GM12873 (cell line): ENCODE measurements around the gene PCDHB11.

Experiments
- TF ChIP-seq, protein P1 (sequence below): IDR thresholded peaks from 2 replicates; pipeline ENCODE4 v1.5.1; 2012; ENCODE audit warnings: low read depth, mild to moderate bottlenecking, moderate library complexity, low read length, control low read depth; ENCODE audit not compliant: insufficient read depth; ENCODE audit errors: missing control alignments

Gene PCDHB11

DNA sequence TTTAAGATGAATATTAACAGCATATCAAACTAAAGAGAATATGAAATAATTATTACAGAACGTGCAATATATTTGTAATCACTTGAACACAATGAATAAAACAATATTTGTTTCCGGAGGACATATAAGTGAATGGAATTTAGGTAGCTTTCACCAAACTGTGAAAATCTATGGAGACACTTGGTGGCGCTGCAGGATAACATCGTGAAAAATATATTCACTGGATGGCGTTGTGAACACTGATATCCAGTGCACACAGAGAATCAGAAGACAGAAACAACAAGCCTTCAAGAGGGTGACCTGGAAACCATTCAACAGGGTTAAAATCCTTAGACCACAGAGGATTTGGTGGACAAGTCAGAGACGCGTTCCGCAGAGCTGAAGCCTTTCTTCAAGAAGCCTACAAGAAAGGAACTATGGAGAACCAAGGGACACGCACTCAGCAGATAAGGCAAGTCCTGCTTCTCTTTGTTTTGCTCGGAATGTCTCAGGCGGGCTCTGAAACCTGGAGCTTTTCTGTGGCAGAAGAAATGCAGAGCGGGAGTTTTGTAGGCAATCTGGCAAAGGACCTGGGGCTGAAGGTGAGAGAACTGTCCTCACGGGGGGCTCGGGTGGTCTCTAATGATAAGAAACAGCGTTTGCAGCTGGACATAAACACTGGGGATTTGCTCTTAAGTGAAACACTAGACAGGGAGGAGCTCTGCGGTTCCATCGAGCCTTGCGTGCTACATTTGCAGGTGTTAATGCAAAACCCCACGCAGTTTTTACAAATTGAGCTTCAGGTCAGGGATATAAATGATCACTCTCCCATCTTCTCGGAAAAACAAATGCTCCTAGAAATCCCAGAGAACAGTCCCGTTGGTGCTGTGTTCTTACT is at the start of gene PCDHB11:
Gene PCDHB11 (plus strand): TSS at position 269 of the 877 bp plus-strand sequence. CDS start 148 bp downstream, at position 417.
- TF ChIP-seq, protein P1, sequence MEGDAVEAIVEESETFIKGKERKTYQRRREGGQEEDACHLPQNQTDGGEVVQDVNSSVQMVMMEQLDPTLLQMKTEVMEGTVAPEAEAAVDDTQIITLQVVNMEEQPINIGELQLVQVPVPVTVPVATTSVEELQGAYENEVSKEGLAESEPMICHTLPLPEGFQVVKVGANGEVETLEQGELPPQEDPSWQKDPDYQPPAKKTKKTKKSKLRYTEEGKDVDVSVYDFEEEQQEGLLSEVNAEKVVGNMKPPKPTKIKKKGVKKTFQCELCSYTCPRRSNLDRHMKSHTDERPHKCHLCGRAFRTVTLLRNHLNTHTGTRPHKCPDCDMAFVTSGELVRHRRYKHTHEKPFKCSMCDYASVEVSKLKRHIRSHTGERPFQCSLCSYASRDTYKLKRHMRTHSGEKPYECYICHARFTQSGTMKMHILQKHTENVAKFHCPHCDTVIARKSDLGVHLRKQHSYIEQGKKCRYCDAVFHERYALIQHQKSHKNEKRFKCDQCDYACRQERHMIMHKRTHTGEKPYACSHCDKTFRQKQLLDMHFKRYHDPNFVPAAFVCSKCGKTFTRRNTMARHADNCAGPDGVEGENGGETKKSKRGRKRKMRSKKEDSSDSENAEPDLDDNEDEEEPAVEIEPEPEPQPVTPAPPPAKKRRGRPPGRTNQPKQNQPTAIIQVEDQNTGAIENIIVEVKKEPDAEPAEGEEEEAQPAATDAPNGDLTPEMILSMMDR: no peak

DNA sequence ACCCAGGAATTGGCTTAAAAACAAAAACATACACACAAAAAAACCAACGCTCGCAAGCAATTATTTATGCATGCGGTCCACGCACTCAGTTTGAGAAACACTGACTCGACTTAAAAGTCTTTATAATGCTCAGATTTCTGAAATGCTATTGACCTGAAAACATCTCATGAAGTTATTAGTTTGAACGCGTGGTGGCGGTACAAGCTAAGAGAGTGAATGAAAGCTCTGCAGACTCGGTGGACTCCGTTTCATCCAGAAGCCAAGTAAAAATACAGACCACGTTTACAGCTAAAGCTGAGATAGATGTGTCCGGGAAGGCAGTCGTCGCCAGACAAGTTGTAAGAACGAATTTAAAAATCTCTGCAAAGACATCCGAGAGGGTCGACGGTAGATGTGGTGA is 49.6 kb upstream of the PCDHB11 start, which contains the start of gene PCDHB6:
Gene PCDHB6 (plus strand): TSS at position 246 of the 400 bp plus-strand sequence. CDS start 201 bp downstream, outside the sequence.
- TF ChIP-seq, protein P1: no peak

DNA sequence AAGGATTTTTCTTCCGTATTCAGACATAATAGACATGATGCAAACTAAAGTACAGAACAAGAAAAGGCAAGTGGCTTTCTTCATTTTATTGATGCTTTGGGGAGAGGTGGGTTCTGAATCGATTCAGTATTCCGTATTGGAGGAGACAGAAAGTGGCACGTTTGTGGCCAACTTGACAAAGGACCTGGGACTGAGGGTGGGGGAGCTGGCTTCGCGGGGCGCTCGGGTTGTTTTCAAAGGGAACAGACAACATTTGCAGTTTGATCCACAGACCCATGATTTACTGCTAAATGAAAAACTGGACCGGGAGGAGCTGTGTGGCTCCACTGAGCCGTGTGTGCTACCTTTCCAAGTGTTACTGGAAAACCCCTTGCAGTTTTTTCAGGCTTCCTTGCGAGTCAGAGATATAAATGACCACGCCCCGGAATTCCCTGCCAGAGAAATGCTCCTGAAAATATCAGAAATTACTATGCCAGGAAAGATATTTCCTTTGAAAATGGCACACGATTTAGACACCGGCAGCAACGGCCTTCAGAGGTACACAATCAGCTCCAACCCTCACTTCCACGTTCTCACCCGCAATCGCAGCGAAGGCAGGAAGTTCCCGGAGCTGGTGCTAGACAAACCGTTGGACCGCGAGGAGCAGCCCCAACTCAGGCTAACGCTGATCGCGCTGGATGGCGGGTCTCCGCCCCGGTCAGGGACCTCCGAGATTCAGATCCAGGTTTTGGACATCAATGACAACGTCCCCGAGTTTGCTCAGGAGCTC is 49.0 kb upstream of the PCDHB11 start:
- TF ChIP-seq, protein P1: no peak

DNA sequence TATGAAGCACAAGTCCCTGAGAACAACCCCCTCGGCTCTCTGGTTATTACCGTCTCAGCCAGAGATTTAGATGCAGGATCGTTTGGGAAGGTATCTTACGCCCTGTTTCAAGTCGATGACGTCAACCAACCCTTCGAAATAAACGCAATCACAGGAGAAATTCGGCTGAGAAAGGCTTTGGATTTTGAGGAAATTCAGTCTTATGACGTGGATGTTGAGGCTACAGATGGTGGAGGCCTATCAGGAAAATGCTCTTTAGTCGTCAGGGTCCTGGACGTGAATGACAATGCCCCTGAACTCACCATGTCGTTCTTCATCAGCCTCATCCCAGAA is 48.5 kb upstream of the PCDHB11 start:
- TF ChIP-seq, protein P1: no peak

DNA sequence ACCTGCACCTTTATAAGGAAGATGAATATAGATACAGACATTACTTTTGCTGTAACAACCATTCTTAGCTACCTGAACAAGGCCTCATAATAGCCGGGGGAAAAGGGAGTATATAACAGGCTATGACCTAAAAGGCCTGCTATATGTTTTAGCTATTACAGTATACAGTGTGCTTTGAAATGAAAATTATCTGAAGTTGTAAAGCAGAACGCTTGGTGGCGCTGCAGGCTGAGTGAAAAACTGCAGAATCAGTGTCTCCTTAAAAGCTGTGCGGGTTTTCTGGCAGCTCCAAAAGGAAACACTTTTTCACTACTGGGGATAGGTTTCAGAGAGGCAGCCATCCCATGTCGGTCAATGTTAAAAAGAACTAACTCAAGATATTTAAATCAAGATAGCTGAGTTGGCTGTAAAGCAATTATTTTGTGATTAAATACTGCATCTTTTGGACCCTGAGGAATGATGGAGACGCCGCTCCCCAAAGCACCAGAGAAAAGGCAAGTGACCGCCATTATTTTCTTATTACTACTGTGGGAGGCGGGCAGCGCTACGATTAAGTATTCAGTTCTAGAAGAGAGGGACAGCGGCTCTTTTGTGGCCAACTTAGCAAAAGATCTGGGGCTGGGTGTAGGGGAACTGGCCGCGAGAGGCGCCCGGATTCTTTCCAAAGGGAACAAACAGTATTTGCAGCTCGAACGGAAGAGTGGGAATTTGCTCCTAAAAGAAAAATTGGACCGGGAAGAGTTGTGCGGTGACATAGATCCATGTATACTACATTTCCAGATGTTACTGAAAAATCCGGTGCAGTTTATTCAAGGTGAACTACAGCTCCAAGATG is 43.7 kb upstream of the PCDHB11 start:
- TF ChIP-seq, protein P1: no peak

DNA sequence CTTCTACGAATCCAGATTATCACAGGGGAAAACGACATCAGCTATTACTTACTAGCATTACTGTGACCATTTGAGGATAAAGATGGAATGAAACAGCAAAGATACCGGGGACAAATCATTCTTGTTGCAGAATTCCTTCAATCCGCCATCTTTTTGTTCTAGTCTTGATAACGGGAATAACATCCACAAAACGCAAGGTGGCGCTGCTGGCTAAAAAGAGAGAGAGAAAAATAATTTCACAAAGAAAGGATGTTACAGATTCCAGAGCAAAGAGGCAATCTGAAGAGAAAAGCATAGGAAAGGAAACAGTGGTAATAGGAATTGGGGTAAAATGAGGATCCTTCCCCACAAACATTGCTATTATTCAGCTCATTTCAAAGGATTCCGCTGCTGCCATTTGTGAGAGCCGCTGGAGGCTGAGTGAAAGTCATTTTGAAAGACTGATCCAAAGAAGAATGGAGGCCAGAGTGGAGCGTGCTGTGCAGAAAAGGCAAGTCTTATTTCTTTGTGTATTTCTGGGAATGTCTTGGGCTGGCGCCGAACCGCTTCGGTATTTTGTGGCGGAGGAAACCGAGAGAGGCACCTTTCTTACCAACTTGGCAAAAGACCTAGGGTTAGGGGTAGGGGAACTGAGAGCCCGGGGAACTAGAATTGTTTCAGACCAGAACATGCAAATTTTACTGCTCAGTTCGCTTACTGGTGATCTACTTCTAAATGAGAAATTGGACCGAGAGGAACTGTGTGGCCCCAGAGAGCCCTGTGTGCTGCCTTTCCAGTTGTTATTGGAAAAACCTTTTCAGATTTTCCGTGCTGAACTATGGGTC is 26.8 kb upstream of the PCDHB11 start, which contains the start of gene PCDHB7:
Gene PCDHB7 (plus strand): TSS at position 264 of the 824 bp plus-strand sequence. CDS start 192 bp downstream, at position 456.
- TF ChIP-seq, protein P1: peak; percentile 40
